Fibroblast of the aortic adventitia (primary cell): ENCODE measurements around the gene PLAC9. TPM values are rescaled to one million over a fixed set of nuclear protein-coding genes. Genes with fewer than 3 reads are reported as not detected.

ENCODE experiments used
- DNase-seq: peaks from one replicate; pipeline ENCODE4 v3.0.0-alpha.2; 2010; ENCODE audit warnings: low read depth
- H3K4me3 ChIP-seq: 2 replicates; pipeline ENCODE4 v1.5.1; 2011; ENCODE audit warnings: low read depth, mild to moderate bottlenecking, control low read depth, low read length, moderate library complexity
- CTCF ChIP-seq: IDR thresholded peaks from 2 replicates; pipeline ENCODE4 v1.5.1; 2011; ENCODE audit warnings: mild to moderate bottlenecking, low read length, control low read depth, inconsistent platforms; ENCODE audit not compliant: insufficient read depth
- total RNA-seq: library from RNA; depleted of rRNA; stranded (reverse); fragments of >200 nt; gene quantifications from 2 replicates; pipeline ENCODE4 v1.2.3, GENCODE V29; 2012; ENCODE audit warnings: low replicate concordance

Gene PLAC9
- total RNA-seq, 1 donor = 32.1 TPM

GRCh38 chr10:80148166-80148805, 15.8 kb downstream of the PLAC9 start:
- no peak for TF ChIP-seq CTCF
- H3K4me3 ChIP-seq = no peak overlapping the region
- no peak for DNase-seq

GRCh38 chr10:80149123-80149522, 16.6 kb downstream of the PLAC9 start:
- no peak overlapping the region for H3K4me3 ChIP-seq
- no peak for DNase-seq
- TF ChIP-seq CTCF = no peak

- no peak for DNase-seq
- TF ChIP-seq CTCF = no peak
- H3K4me3 ChIP-seq = no peak overlapping the region
Observed at GRCh38 chr10:80150172-80150571, 17.6 kb downstream of the PLAC9 start.

GRCh38 chr10:80152820-80153219, 20.3 kb downstream of the PLAC9 start:
- H3K4me3 ChIP-seq = no peak overlapping the region
- TF ChIP-seq CTCF = no peak
- DNase-seq = no peak

- no peak overlapping the region for H3K4me3 ChIP-seq
- DNase-seq = no peak
- TF ChIP-seq CTCF = no peak
Observed at GRCh38 chr10:80153460-80153859, 20.9 kb downstream of the PLAC9 start.

GRCh38 chr10:80154626-80154977, 22.1 kb downstream of the PLAC9 start:
- no peak overlapping the region for H3K4me3 ChIP-seq
- DNase-seq = no peak
- TF ChIP-seq CTCF = no peak
